Mucosa of rectum (tissue), 2 donors: ENCODE measurements around the gene SSRP1.
A peak's percentile ranks its signal among the peaks of the same experiment; 100 is the strongest.

Experiments
- H3K27ac ChIP-seq, 2 donors: one replicate each; pipeline ENCODE4 v1.7.0; 2013; ENCODE audit warnings: inconsistent platforms in 2 of 2, low read depth in 2 of 2, low read length in 2 of 2
- H3K27me3 ChIP-seq, 2 donors: one replicate each; pipeline ENCODE4 v1.7.0; 2013; ENCODE audit warnings: low read length in 2 of 2; ENCODE audit not compliant: control insufficient read depth in 2 of 2, insufficient read depth in 2 of 2
- H3K36me3 ChIP-seq, 2 donors: one replicate each; pipeline ENCODE4 v1.7.0; 2013; ENCODE audit warnings: low read length in 2 of 2; ENCODE audit not compliant: control insufficient read depth in 2 of 2, insufficient read depth in 2 of 2
- H3K4me1 ChIP-seq, 2 donors: one replicate each; pipeline ENCODE4 v1.7.0; 2013; ENCODE audit warnings: low read length in 2 of 2, mild to moderate bottlenecking in 1 of 2; ENCODE audit not compliant: control insufficient read depth in 2 of 2, insufficient read depth in 2 of 2
- H3K4me3 ChIP-seq, 2 donors: one replicate each; pipeline ENCODE4 v1.7.0; 2013; ENCODE audit warnings: low read length in 2 of 2
- H3K9ac ChIP-seq, 2 donors: one replicate each; pipeline ENCODE4 v1.7.0; 2013; ENCODE audit warnings: low read length in 2 of 2, low read depth in 1 of 2, mild to moderate bottlenecking in 1 of 2
- H3K9me3 ChIP-seq, 2 donors: one replicate each; pipeline ENCODE4 v1.7.0; 2013; ENCODE audit warnings: low read length in 2 of 2; ENCODE audit not compliant: control insufficient read depth in 2 of 2
- donor health status: healthy.
- donor health status: Normal muscosa, but diverticular disease.

SSRP1 gene

GRCh38 chr11:57335343-57336110, at the start of gene SSRP1:
SSRP1 (minus strand) TSS chr11:57335892; CDS start chr11:57335121, 771 bp downstream.
- Histone ChIP-seq H3K9me3 (no peaks in the 10 kb centered on the region), H3K27me3 (no peaks in the 10 kb centered on the region), H3K4me1 (peaks cover 11 to 15% of the 10 kb centered on the region in 2 donors), H3K4me3 (peak within 1 kb of the TSS; percentile 79 to 89), H3K27ac (peak within 1 kb of the TSS; percentile 72 to 74), H3K9ac (peak within 1 kb of the TSS; percentile 78 to 83), H3K36me3 (peaks cover 25 to 30% of the 10 kb centered on the region in 2 donors)

GRCh38 chr11:57380975-57381374, 45.3 kb upstream of the SSRP1 start, which contains the start of gene PRG3:
PRG3 (minus strand) TSS chr11:57381150; CDS start chr11:57380708, 442 bp downstream.
- Histone ChIP-seq H3K9ac (no peak within 1 kb of the TSS), H3K36me3 (no peaks in the 10 kb centered on the region)

GRCh38 chr11:57379732-57380131, 44.0 kb upstream of the SSRP1 start:
- H3K4me3 ChIP-seq, result no peak overlapping the region
- no peaks in the 10 kb centered on the region for H3K4me1 ChIP-seq
- no peak overlapping the region for H3K27ac ChIP-seq
- H3K27me3 ChIP-seq, result no peaks in the 10 kb centered on the region
- H3K9me3 ChIP-seq, result no peaks in the 10 kb centered on the region
- H3K9ac ChIP-seq, result no peak overlapping the region
- H3K36me3 ChIP-seq, result no peaks in the 10 kb centered on the region

More at GRCh38 chr11:57380975-57381374, 45.3 kb upstream of the SSRP1 start, which contains the start of gene PRG3:
- no peak within 1 kb of the TSS for H3K4me3 ChIP-seq
- H3K27ac ChIP-seq, result no peak within 1 kb of the TSS
- no peaks in the 10 kb centered on the region for H3K27me3 ChIP-seq
- H3K9me3 ChIP-seq, result no peaks in the 10 kb centered on the region
- H3K4me1 ChIP-seq, result no peaks in the 10 kb centered on the region

- Histone ChIP-seq H3K9me3 (no peaks in the 10 kb centered on the region), H3K27ac (no peak overlapping the region), H3K36me3 (no peaks in the 10 kb centered on the region), H3K4me1 (no peaks in the 10 kb centered on the region), H3K9ac (no peak overlapping the region), H3K27me3 (no peaks in the 10 kb centered on the region), H3K4me3 (no peak overlapping the region)
These were observed 42.5 kb upstream of the SSRP1 start for GRCh38 chr11:57378186-57378585.

- no peak overlapping the region for H3K9ac ChIP-seq
- H3K27ac ChIP-seq, result no peak overlapping the region
- no peaks in the 10 kb centered on the region for H3K4me1 ChIP-seq
- H3K36me3 ChIP-seq, result no peaks in the 10 kb centered on the region
- H3K27me3 ChIP-seq, result no peaks in the 10 kb centered on the region
- no peaks in the 10 kb centered on the region for H3K9me3 ChIP-seq
- no peak overlapping the region for H3K4me3 ChIP-seq
These were observed 41.4 kb upstream of the SSRP1 start for GRCh38 chr11:57377107-57377506.

GRCh38 chr11:57376095-57377090, 40.7 kb upstream of the SSRP1 start:
- Histone ChIP-seq H3K36me3 (no peaks in the 10 kb centered on the region), H3K4me3 (no peak overlapping the region), H3K4me1 (no peaks in the 10 kb centered on the region), H3K27me3 (no peaks in the 10 kb centered on the region), H3K27ac (no peak overlapping the region), H3K9me3 (no peaks in the 10 kb centered on the region), H3K9ac (no peak overlapping the region)

- Histone ChIP-seq H3K4me1 (no peaks in the 10 kb centered on the region), H3K36me3 (no peaks in the 10 kb centered on the region), H3K9ac (no peak overlapping the region), H3K9me3 (no peaks in the 10 kb centered on the region), H3K27me3 (no peaks in the 10 kb centered on the region), H3K4me3 (no peak overlapping the region), H3K27ac (no peak overlapping the region)
These were observed 39.8 kb upstream of the SSRP1 start for GRCh38 chr11:57375490-57375889.

GRCh38 chr11:57374966-57375365, 39.3 kb upstream of the SSRP1 start:
- Histone ChIP-seq H3K27me3 (no peaks in the 10 kb centered on the region), H3K9ac (no peak overlapping the region), H3K27ac (no peak overlapping the region), H3K36me3 (no peaks in the 10 kb centered on the region), H3K9me3 (no peaks in the 10 kb centered on the region), H3K4me3 (no peak overlapping the region), H3K4me1 (no peaks in the 10 kb centered on the region)

- Histone ChIP-seq H3K4me3 (no peak overlapping the region), H3K9me3 (no peaks in the 10 kb centered on the region), H3K9ac (no peak overlapping the region), H3K4me1 (no peaks in the 10 kb centered on the region), H3K27me3 (no peaks in the 10 kb centered on the region), H3K27ac (no peak overlapping the region), H3K36me3 (no peaks in the 10 kb centered on the region)
These were observed 37.5 kb upstream of the SSRP1 start for GRCh38 chr11:57373146-57373545.

- Histone ChIP-seq H3K27ac (no peak overlapping the region), H3K27me3 (no peaks in the 10 kb centered on the region), H3K4me1 (no peaks in the 10 kb centered on the region), H3K9me3 (no peaks in the 10 kb centered on the region), H3K9ac (no peak overlapping the region), H3K4me3 (no peak overlapping the region), H3K36me3 (no peaks in the 10 kb centered on the region)
These were observed 35.2 kb upstream of the SSRP1 start for GRCh38 chr11:57370941-57371340.
